HepG2 (cell line): Measurements from ENCODE around the gene NUP88. TPM values are rescaled to one million over a fixed set of nuclear protein-coding genes. Genes with fewer than 3 reads are reported as not detected.

Experiments
- CCDC6 ChIP-seq: sonication (generic); formaldehyde crosslinking; IDR thresholded peaks from 2 replicates; pipeline ENCODE4 v1.8.1; 2022; ENCODE audit warnings: mild to moderate bottlenecking, missing genetic modification reagents, moderate library complexity
- CENPBD1 ChIP-seq: sonication (generic); formaldehyde crosslinking; IDR thresholded peaks from 2 replicates; pipeline ENCODE4 v1.8.0; 2022; ENCODE audit warnings: missing genetic modification reagents, low read depth, mild to moderate bottlenecking, borderline replicate concordance
- ELF4 ChIP-seq: sonication (generic); formaldehyde crosslinking; IDR thresholded peaks from 2 replicates; pipeline ENCODE4 v1.5.0; 2020; ENCODE audit warnings: missing genetic modification reagents, mild to moderate bottlenecking, moderate library complexity, borderline replicate concordance
- FOXJ3 ChIP-seq: sonication (generic); formaldehyde crosslinking; IDR thresholded peaks from 2 replicates; pipeline ENCODE4 v1.4.0; 2020; ENCODE audit warnings: missing genetic modification reagents, mild to moderate bottlenecking, borderline replicate concordance
- KAT8 ChIP-seq: IDR thresholded peaks from 2 replicates; pipeline ENCODE4 v1.6.1; 2016; ENCODE audit warnings: missing genetic modification reagents, missing compliant biosample characterization
- KLF6 ChIP-seq: IDR thresholded peaks from 2 replicates; pipeline ENCODE4 v1.8.0; 2016; ENCODE audit warnings: missing biosample characterization, missing genetic modification reagents
- MTA1 ChIP-seq: sonication (generic); formaldehyde crosslinking; IDR thresholded peaks from 2 replicates; pipeline ENCODE4 v1.4.0; 2020; ENCODE audit warnings: missing genetic modification reagents, mild to moderate bottlenecking, borderline replicate concordance
- SPEN ChIP-seq: sonication (generic); formaldehyde crosslinking; IDR thresholded peaks from 2 replicates; pipeline ENCODE4 v1.5.1; 2020; ENCODE audit warnings: low read depth, mild to moderate bottlenecking, missing genetic modification reagents
- TBX3 ChIP-seq: fragments of 450-650 bp; IDR thresholded peaks from 2 replicates; pipeline ENCODE4 v1.6.1; 2017; ENCODE audit warnings: antibody characterized with exemption, mild to moderate bottlenecking, inconsistent platforms, borderline replicate concordance
- TCF12 ChIP-seq, 2 experiments: fragments of 450-650 bp in 1 of 2; sonication (generic) in 1 of 2; formaldehyde crosslinking in 1 of 2; IDR thresholded peaks; 2 replicates each; pipeline versions ENCODE4 v1.6.1 to v1.8.0; 2017 to 2022; ENCODE audit warnings: antibody characterized with exemption in 1 of 2, mild to moderate bottlenecking in 1 of 2, missing genetic modification reagents in 1 of 2, moderate library complexity in 1 of 2
- U2AF2 ChIP-seq: fragments of 200-400 bp; formaldehyde crosslinking; IDR thresholded peaks from 2 replicates; pipeline ENCODE4 v1.6.1; 2017; ENCODE audit warnings: low read depth, mild to moderate bottlenecking, low read length
- ZMAT5 ChIP-seq: sonication (generic); formaldehyde crosslinking; IDR thresholded peaks from 2 replicates; pipeline ENCODE4 v1.5.0; 2020; ENCODE audit warnings: mild to moderate bottlenecking, low read depth, missing genetic modification reagents, borderline replicate concordance
- ZNF441 ChIP-seq: sonication (generic); formaldehyde crosslinking; IDR thresholded peaks from 2 replicates; pipeline ENCODE4 v1.7.0; 2021; ENCODE audit warnings: missing genetic modification reagents, borderline replicate concordance
- ZNF639 ChIP-seq: conservative IDR thresholded peaks from 2 replicates; pipeline ENCODE4 v1.6.1; 2018; ENCODE audit warnings: missing genetic modification reagents
- polyA plus RNA-seq, 8 experiments: library from polyadenylated mRNA; depleted of rRNA in 3 of 8; stranded (reverse) in 7 of 8; unstranded in 1 of 8; fragments of >200 nt; fragmentation: Illumina TruSeq in 4 of 8; extraction: Trizol in 4 of 8; gene quantifications; 2 replicates each; pipeline versions ENCODE4 v1.2.1 to v1.2.3, GENCODE V29; 2011 to 2016; ENCODE audit warnings: low read depth in 4 of 8, missing spikeins in 1 of 8, mixed read lengths in 1 of 8; ENCODE audit not compliant: insufficient read depth in 1 of 8
- total RNA-seq, 5 experiments: library from RNA; depleted of rRNA; stranded (reverse); fragments of >200 nt; fragmentation: Illumina TruSeq; extraction: Trizol; gene quantifications; 2 replicates each; pipeline ENCODE4 v1.2.3, GENCODE V29; 2016; ENCODE audit warnings: low read depth in 1 of 5
- TF ChIP-seq, protein P1 (sequence below): sonication (generic); formaldehyde crosslinking; IDR thresholded peaks from 2 replicates; pipeline ENCODE4 v1.4.0; 2020; ENCODE audit warnings: mild to moderate bottlenecking, missing genetic modification reagents
- TF ChIP-seq, protein P2 (sequence below): sonication (generic); formaldehyde crosslinking; IDR thresholded peaks from 2 replicates; pipeline ENCODE4 v1.5.0; 2020; ENCODE audit warnings: missing genetic modification reagents

Gene NUP88
- total and polyA plus RNA-seq, 2 of the 13 experiments (the other 11 are each of a cell fraction or from before 2014, with no cell fraction given), result 48.2 to 130 TPM

DNA sequence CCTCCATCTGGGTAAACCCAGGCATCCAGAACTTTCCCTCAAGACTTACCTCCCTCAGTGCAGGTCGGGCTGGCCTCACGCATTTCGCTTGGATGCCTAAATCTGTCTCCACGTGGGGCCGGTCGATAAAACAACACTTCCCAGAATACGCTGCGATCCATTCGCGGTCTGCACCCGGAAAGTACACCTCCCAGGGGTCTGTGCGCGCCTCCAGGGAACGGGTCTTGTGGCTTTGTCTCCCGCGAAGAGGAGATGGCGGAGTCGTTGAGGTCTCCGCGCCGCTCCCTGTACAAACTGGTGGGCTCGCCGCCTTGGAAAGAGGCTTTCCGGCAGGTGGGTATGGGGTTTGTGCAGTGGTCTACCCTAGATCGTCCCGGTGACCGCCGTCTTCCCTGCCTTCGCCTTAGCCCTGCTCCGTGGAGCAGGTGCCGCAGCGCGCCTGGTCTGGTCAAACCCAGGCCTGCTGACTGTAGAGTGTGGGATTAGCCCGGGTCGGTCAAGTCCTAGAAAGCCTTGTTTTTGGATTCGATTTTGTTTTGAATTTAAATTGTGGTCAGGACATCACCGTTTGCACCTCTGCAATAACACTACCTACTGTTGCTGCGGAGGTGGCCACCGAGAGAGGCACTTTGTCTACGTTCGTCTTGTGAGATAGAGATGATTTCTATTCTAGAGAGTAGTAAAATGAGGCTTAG is 644 bp upstream of the NUP88 start, which contains the start of gene RPAIN (continued):
- TF ChIP-seq, protein P1, sequence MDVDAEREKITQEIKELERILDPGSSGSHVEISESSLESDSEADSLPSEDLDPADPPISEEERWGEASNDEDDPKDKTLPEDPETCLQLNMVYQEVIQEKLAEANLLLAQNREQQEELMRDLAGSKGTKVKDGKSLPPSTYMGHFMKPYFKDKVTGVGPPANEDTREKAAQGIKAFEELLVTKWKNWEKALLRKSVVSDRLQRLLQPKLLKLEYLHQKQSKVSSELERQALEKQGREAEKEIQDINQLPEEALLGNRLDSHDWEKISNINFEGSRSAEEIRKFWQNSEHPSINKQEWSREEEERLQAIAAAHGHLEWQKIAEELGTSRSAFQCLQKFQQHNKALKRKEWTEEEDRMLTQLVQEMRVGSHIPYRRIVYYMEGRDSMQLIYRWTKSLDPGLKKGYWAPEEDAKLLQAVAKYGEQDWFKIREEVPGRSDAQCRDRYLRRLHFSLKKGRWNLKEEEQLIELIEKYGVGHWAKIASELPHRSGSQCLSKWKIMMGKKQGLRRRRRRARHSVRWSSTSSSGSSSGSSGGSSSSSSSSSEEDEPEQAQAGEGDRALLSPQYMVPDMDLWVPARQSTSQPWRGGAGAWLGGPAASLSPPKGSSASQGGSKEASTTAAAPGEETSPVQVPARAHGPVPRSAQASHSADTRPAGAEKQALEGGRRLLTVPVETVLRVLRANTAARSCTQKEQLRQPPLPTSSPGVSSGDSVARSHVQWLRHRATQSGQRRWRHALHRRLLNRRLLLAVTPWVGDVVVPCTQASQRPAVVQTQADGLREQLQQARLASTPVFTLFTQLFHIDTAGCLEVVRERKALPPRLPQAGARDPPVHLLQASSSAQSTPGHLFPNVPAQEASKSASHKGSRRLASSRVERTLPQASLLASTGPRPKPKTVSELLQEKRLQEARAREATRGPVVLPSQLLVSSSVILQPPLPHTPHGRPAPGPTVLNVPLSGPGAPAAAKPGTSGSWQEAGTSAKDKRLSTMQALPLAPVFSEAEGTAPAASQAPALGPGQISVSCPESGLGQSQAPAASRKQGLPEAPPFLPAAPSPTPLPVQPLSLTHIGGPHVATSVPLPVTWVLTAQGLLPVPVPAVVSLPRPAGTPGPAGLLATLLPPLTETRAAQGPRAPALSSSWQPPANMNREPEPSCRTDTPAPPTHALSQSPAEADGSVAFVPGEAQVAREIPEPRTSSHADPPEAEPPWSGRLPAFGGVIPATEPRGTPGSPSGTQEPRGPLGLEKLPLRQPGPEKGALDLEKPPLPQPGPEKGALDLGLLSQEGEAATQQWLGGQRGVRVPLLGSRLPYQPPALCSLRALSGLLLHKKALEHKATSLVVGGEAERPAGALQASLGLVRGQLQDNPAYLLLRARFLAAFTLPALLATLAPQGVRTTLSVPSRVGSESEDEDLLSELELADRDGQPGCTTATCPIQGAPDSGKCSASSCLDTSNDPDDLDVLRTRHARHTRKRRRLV (CRISPR knock-in tag), result peak; percentile 85
- TF ChIP-seq SPEN (CRISPR knock-in tag), result peak; percentile 63
- TF ChIP-seq KAT8 (CRISPR knock-in tag), result peak; percentile 75
- peak; percentile 65; the same call in 1 of the 2 replicates for TF ChIP-seq CCDC6
- peak; percentile 42; the same call in 1 of the 2 replicates for TF ChIP-seq MTA1 (CRISPR knock-in tag)
- TF ChIP-seq ZMAT5, result 0 out of 2 replicates have a peak, but pooled peaks have one; percentile 40
- TF ChIP-seq, protein P2, sequence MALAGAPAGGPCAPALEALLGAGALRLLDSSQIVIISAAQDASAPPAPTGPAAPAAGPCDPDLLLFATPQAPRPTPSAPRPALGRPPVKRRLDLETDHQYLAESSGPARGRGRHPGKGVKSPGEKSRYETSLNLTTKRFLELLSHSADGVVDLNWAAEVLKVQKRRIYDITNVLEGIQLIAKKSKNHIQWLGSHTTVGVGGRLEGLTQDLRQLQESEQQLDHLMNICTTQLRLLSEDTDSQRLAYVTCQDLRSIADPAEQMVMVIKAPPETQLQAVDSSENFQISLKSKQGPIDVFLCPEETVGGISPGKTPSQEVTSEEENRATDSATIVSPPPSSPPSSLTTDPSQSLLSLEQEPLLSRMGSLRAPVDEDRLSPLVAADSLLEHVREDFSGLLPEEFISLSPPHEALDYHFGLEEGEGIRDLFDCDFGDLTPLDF (CRISPR knock-in tag), result peak; percentile 78
- no peak; the same call in 1 of the 2 replicates for TF ChIP-seq FOXJ3 (CRISPR knock-in tag)
- peak; percentile 43; the same call in 1 of the 2 replicates for TF ChIP-seq KLF6
- 0 out of 2 replicates have a peak, but pooled peaks have one; percentile 14 for TF ChIP-seq U2AF2
- no peak for TF ChIP-seq ZNF639 (CRISPR knock-in tag)
- peak; percentile 76; the same call in 1 of the 2 replicates for TF ChIP-seq TBX3
- peak; percentile 59; the same call in 1 of the 2 replicates for TF ChIP-seq ZNF441 (CRISPR knock-in tag)
- TF ChIP-seq CENPBD1, result 0 out of 2 replicates have a peak, but pooled peaks have one; percentile 45
- no peak for TF ChIP-seq TCF12 (IDR thresholded peaks at IDR 0.05)
- TF ChIP-seq TCF12 (CRISPR knock-in tag; IDR thresholded peaks at IDR 0.05), result peak; percentile 92; the same call in 1 of the 2 replicates
- peak; percentile 85; the same call in 1 of the 2 replicates for TF ChIP-seq ELF4 (CRISPR knock-in tag)
